GM23338 (cell line): ENCODE results near the gene FGFRL1. TPM values are rescaled to one million over a fixed set of nuclear protein-coding genes. Genes with fewer than 3 reads are reported as not detected.
A peak's percentile ranks its signal among the peaks of the same experiment; 100 is the strongest.

Experiments used
- ATAC-seq: fragments of 200-7000 bp; cut with Tn5 transposase; 3 replicates; pipeline ENCODE4 v1.9.1; 2020
- DNase-seq: peaks from one replicate; pipeline ENCODE4 v3.0.0-alpha.2; 2015; ENCODE audit warnings: low spot score
- H2AFZ ChIP-seq: fragments of 200-600 bp; sonication (generic); 2 replicates; pipeline ENCODE4 v1.8.0; 2016; ENCODE audit warnings: antibody characterized with exemption, mild to moderate bottlenecking, moderate library complexity
- H3F3A ChIP-seq: fragments of 200-600 bp; sonication (generic); replicated peaks from 2 replicates; pipeline ENCODE4 v1.8.0; 2017; ENCODE audit warnings: antibody characterized with exemption, mixed run types, low read depth
- H3K27ac ChIP-seq: fragments of 200-600 bp; sonication (generic); 2 replicates; pipeline ENCODE4 v1.6.1; 2016; ENCODE audit warnings: low read depth
- H3K27me3 ChIP-seq: fragments of 200-600 bp; sonication (generic); 2 replicates; pipeline ENCODE4 v1.8.0; 2016; ENCODE audit warnings: mild to moderate bottlenecking, mixed run types, moderate library complexity; ENCODE audit not compliant: insufficient read depth
- H3K36me3 ChIP-seq: fragments of 200-600 bp; sonication (generic); 2 replicates; pipeline ENCODE4 v1.8.0; 2016; ENCODE audit warnings: mild to moderate bottlenecking; ENCODE audit not compliant: insufficient read depth
- H3K4me1 ChIP-seq: fragments of 200-600 bp; sonication (generic); 2 replicates; pipeline ENCODE4 v1.8.0; 2016; ENCODE audit warnings: mild to moderate bottlenecking, moderate library complexity; ENCODE audit not compliant: insufficient read depth
- H3K4me2 ChIP-seq: fragments of 200-600 bp; sonication (generic); 2 replicates; pipeline ENCODE4 v1.7.1; 2017; ENCODE audit warnings: mixed run types
- H3K4me3 ChIP-seq: fragments of 200-600 bp; sonication (generic); 2 replicates; pipeline ENCODE4 v1.6.1; 2016; ENCODE audit warnings: mixed run types
- H3K79me2 ChIP-seq: fragments of 200-600 bp; sonication (generic); replicated peaks from 2 replicates; pipeline ENCODE4 v1.8.0; 2017; ENCODE audit warnings: mild to moderate bottlenecking; ENCODE audit not compliant: insufficient read depth
- H3K9me2 ChIP-seq: fragments of 200-600 bp; sonication (generic); 2 replicates; pipeline ENCODE4 v1.8.0; 2017; ENCODE audit not compliant: insufficient read depth
- H4K20me1 ChIP-seq: fragments of 200-600 bp; sonication (generic); replicated peaks from 2 replicates; pipeline ENCODE4 v1.8.0; 2017; ENCODE audit warnings: mild to moderate bottlenecking; ENCODE audit not compliant: insufficient read depth
- H3K27ac Mint-ChIP-seq: 2 replicates; pipeline ENCODE4 v1.8.0; 2020; ENCODE audit warnings: inconsistent platforms, mild to moderate bottlenecking, moderate library complexity, mixed read lengths
- H3K27me3 Mint-ChIP-seq: 3 replicates; pipeline ENCODE4 v1.8.0; 2022; ENCODE audit warnings: low read depth, mild to moderate bottlenecking, moderate library complexity, mixed read lengths, inconsistent platforms; ENCODE audit not compliant: insufficient read depth, poor library complexity
- H3K36me3 Mint-ChIP-seq: 3 replicates; pipeline ENCODE4 v1.8.0; 2021; ENCODE audit warnings: low read depth, mild to moderate bottlenecking, inconsistent platforms, moderate library complexity, mixed read lengths
- H3K4me1 Mint-ChIP-seq: 3 replicates; pipeline ENCODE4 v1.8.0; 2020; ENCODE audit warnings: mild to moderate bottlenecking, inconsistent platforms, mixed read lengths
- H3K4me3 Mint-ChIP-seq: 3 replicates; pipeline ENCODE4 v1.8.0; 2021; ENCODE audit warnings: moderate library complexity, mild to moderate bottlenecking, inconsistent platforms, mixed read lengths
- H3K9me3 Mint-ChIP-seq: 3 replicates; pipeline ENCODE4 v1.8.0; 2020; ENCODE audit warnings: moderate library complexity, mild to moderate bottlenecking, inconsistent platforms, mixed read lengths
- CREB1 ChIP-seq: fragments of 250-450 bp; sonication (Bioruptor Pico); IDR thresholded peaks from 2 replicates; pipeline ENCODE4 v1.5.0; 2020; ENCODE audit warnings: low read depth, mild to moderate bottlenecking, moderate library complexity
- EZH2 ChIP-seq: fragments of 200-600 bp; sonication (generic); IDR thresholded peaks from one replicate; pipeline ENCODE4 v1.8.0; 2017; ENCODE audit warnings: antibody characterized with exemption, mild to moderate bottlenecking, low read depth; ENCODE audit not compliant: unreplicated experiment
- EZH2phosphoT487 ChIP-seq: fragments of 200-600 bp; sonication (generic); IDR thresholded peaks from one replicate; pipeline ENCODE4 v1.8.1; 2018; ENCODE audit warnings: antibody characterized with exemption; ENCODE audit not compliant: unreplicated experiment
- JUNB ChIP-seq: IDR thresholded peaks from one replicate; pipeline ENCODE4 v1.6.1; 2016; ENCODE audit warnings: antibody characterized with exemption; ENCODE audit not compliant: unreplicated experiment
- ZNF114 ChIP-seq: fragments of 250-450 bp; sonication (Bioruptor Pico); IDR thresholded peaks from 2 replicates; pipeline ENCODE4 v1.5.0; 2020; ENCODE audit warnings: mild to moderate bottlenecking, moderate library complexity
- ZNF331 ChIP-seq: fragments of 250-450 bp; sonication (Bioruptor Pico); IDR thresholded peaks from 2 replicates; pipeline ENCODE4 v1.5.0; 2020; ENCODE audit warnings: low read depth, mild to moderate bottlenecking, moderate library complexity
- polyA plus RNA-seq: library from polyadenylated mRNA; unstranded; fragments of >200 nt; fragmentation: Nextera tagmentation; extraction: Ambion mirVana; gene quantifications from 2 replicates; pipeline ENCODE4 v1.2.1, GENCODE V29; 2016
- total RNA-seq: library from RNA; depleted of rRNA; stranded (reverse); fragments of >200 nt; shearing (Covaris generic); gene quantifications from 2 replicates; pipeline ENCODE4 v1.2.3, GENCODE V29; 2014
- TF ChIP-seq, protein P1 (sequence below), 2 experiments: fragments of 200-600 bp in 1 of 2; sonication (generic) in 1 of 2; conservative IDR thresholded peaks; 2 replicates each; pipeline versions ENCODE4 v1.5.1 to v1.6.1; 2016 to 2017; ENCODE audit warnings: antibody characterized with exemption in 2 of 2, low read depth in 2 of 2, mild to moderate bottlenecking in 2 of 2, moderate library complexity in 1 of 2
- TF ChIP-seq, protein P2 (sequence below): IDR thresholded peaks from one replicate; pipeline ENCODE4 v1.6.1; 2018; ENCODE audit warnings: antibody characterized with exemption; ENCODE audit not compliant: unreplicated experiment
- TF ChIP-seq, protein P3 (sequence below): IDR thresholded peaks from 2 replicates; pipeline ENCODE4 v1.6.1; 2016; ENCODE audit warnings: antibody characterized with exemption

The FGFRL1 gene
- total and polyA plus RNA-seq, 2 experiments from 2014 or later: 7.0 to 35.8 TPM

DNA sequence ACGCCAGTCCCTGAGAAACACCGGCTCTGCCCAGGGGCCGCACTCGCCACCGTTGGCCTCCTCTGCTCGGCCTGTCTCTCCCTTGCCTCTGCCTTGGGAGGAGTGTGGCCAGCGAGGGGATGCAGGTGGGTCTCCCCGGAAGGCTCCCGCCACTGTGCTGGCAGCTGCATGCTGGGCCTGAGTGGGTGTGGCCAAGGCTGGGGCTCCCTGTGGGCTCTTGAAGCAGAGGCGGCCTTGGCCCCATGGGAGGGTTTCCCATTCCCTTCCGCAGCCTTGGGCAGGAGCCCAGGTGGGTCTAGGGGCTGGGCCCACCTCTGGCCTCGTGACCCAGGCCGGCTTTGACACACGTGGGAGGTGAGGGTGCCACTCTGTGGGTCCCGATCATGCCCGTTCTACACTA, 19.1 kb downstream of the FGFRL1 start:
- no peak overlapping the region for H3K4me2 ChIP-seq
- no peaks in the 10 kb centered on the region for H4K20me1 ChIP-seq
- H3K27me3 ChIP-seq: no peaks in the 10 kb centered on the region
- H3K27me3 Mint-ChIP-seq: peaks cover 8% of the 10 kb centered on the region
- no peaks in the 10 kb centered on the region for H3K9me2 ChIP-seq
- no peak overlapping the region for H3K4me3 ChIP-seq
- peaks cover 4% of the 10 kb centered on the region; the same call in 1 of the 3 replicates for H3K4me1 Mint-ChIP-seq
- no peaks in the 10 kb centered on the region for H3K9me3 Mint-ChIP-seq
- H3K4me1 ChIP-seq: no peaks in the 10 kb centered on the region
- H3K36me3 ChIP-seq: no peaks in the 10 kb centered on the region; the same call in 1 of the 2 replicates
- DNase-seq: no peak
- no peak for TF ChIP-seq ZNF114 (CRISPR knock-in tag)
- no peak for TF ChIP-seq CREB1 (CRISPR knock-in tag)
- TF ChIP-seq ZNF331 (CRISPR knock-in tag): no peak
- no peak for TF ChIP-seq JUNB
- TF ChIP-seq, protein P1, sequence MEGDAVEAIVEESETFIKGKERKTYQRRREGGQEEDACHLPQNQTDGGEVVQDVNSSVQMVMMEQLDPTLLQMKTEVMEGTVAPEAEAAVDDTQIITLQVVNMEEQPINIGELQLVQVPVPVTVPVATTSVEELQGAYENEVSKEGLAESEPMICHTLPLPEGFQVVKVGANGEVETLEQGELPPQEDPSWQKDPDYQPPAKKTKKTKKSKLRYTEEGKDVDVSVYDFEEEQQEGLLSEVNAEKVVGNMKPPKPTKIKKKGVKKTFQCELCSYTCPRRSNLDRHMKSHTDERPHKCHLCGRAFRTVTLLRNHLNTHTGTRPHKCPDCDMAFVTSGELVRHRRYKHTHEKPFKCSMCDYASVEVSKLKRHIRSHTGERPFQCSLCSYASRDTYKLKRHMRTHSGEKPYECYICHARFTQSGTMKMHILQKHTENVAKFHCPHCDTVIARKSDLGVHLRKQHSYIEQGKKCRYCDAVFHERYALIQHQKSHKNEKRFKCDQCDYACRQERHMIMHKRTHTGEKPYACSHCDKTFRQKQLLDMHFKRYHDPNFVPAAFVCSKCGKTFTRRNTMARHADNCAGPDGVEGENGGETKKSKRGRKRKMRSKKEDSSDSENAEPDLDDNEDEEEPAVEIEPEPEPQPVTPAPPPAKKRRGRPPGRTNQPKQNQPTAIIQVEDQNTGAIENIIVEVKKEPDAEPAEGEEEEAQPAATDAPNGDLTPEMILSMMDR (conservative IDR thresholded peaks at IDR 0.05; ENCODE audit: low read depth in 2 of 2): no peak
- TF ChIP-seq, protein P2, sequence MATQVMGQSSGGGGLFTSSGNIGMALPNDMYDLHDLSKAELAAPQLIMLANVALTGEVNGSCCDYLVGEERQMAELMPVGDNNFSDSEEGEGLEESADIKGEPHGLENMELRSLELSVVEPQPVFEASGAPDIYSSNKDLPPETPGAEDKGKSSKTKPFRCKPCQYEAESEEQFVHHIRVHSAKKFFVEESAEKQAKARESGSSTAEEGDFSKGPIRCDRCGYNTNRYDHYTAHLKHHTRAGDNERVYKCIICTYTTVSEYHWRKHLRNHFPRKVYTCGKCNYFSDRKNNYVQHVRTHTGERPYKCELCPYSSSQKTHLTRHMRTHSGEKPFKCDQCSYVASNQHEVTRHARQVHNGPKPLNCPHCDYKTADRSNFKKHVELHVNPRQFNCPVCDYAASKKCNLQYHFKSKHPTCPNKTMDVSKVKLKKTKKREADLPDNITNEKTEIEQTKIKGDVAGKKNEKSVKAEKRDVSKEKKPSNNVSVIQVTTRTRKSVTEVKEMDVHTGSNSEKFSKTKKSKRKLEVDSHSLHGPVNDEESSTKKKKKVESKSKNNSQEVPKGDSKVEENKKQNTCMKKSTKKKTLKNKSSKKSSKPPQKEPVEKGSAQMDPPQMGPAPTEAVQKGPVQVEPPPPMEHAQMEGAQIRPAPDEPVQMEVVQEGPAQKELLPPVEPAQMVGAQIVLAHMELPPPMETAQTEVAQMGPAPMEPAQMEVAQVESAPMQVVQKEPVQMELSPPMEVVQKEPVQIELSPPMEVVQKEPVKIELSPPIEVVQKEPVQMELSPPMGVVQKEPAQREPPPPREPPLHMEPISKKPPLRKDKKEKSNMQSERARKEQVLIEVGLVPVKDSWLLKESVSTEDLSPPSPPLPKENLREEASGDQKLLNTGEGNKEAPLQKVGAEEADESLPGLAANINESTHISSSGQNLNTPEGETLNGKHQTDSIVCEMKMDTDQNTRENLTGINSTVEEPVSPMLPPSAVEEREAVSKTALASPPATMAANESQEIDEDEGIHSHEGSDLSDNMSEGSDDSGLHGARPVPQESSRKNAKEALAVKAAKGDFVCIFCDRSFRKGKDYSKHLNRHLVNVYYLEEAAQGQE: no peak
- TF ChIP-seq, protein P3, sequence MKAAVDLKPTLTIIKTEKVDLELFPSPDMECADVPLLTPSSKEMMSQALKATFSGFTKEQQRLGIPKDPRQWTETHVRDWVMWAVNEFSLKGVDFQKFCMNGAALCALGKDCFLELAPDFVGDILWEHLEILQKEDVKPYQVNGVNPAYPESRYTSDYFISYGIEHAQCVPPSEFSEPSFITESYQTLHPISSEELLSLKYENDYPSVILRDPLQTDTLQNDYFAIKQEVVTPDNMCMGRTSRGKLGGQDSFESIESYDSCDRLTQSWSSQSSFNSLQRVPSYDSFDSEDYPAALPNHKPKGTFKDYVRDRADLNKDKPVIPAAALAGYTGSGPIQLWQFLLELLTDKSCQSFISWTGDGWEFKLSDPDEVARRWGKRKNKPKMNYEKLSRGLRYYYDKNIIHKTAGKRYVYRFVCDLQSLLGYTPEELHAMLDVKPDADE: no peak
- TF ChIP-seq EZH2phosphoT487: no peak
- H2AFZ ChIP-seq: no peak overlapping the region
- H3F3A ChIP-seq: no peaks in the 10 kb centered on the region
- ATAC-seq: peak; percentile 13
- H3K27ac ChIP-seq: no peak overlapping the region
- H3K27ac Mint-ChIP-seq: no peak overlapping the region
- peaks cover 7% of the 10 kb centered on the region for H3K36me3 Mint-ChIP-seq
- no peak overlapping the region for H3K4me3 Mint-ChIP-seq
- H3K79me2 ChIP-seq: no peaks in the 10 kb centered on the region

DNA sequence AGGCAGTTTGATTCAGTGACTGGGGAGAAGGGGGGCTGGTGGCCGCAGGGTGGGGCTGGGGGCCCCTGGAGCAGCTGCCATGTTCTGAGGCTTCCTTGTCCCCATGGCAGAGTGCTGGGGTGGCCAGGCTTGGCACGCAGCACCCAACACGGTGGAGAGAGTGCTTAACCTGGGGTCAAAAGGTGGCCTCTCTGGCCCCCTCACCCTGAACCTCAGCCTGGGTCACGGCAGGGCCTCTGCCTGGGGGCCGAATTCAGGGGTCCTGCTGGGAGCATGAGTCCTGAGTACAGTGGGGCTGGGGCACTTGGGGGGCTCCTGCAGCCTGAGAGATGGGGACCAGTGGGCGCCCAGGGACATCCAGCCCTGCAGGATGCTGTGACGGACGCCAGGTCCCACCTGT, 19.9 kb downstream of the FGFRL1 start:
- no peaks in the 10 kb centered on the region for H3K36me3 Mint-ChIP-seq
- Histone ChIP-seq H3K36me3 (no peaks in the 10 kb centered on the region), H3K9me2 (no peaks in the 10 kb centered on the region), H3K27ac (no peak overlapping the region), H2AFZ (no peak overlapping the region), H3K4me2 (no peak overlapping the region), H3K4me1 (no peaks in the 10 kb centered on the region), H3F3A (no peaks in the 10 kb centered on the region), H4K20me1 (no peaks in the 10 kb centered on the region), H3K27me3 (no peaks in the 10 kb centered on the region), H3K4me3 (no peak overlapping the region), H3K79me2 (no peaks in the 10 kb centered on the region)
- ATAC-seq (no peak), DNase-seq (no peak)
- no peaks in the 10 kb centered on the region for H3K9me3 Mint-ChIP-seq
- no peak overlapping the region for H3K27ac Mint-ChIP-seq
- H3K4me1 Mint-ChIP-seq: no peaks in the 10 kb centered on the region
- H3K4me3 Mint-ChIP-seq: no peak overlapping the region
- peaks cover 5% of the 10 kb centered on the region for H3K27me3 Mint-ChIP-seq
- TF ChIP-seq EZH2 (no peak), EZH2phosphoT487 (no peak), JUNB (no peak), ZNF331 (CRISPR knock-in tag) (no peak)
